GM18526 (cell line): ENCODE measurements around the gene EEPD1.

ENCODE experiments used
- POLR2A ChIP-seq: IDR thresholded peaks from 3 replicates; pipeline ENCODE4 v1.6.1; 2011; ENCODE audit not compliant: insufficient read length; ENCODE audit errors: extremely low read depth

The EEPD1 gene

DNA sequence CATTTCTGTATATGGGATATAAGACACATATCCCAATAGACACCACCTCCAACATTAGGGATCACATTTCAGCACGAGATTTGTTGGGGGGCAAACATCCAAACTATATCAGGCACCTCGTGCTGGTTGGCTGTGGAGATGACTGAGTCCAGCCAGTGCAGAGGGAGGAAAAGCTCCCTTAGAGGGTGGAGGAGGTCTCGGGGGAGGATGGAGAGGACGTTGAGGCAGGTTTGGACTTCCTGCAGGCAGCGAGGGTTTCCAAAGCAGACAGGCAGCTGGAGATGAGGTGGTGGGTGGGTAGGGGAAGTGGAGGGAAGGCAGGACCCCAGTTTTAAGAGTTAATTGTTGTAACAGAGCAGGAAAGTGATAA is 56.7 kb downstream of the EEPD1 start:
- TF ChIP-seq POLR2A = no peak

DNA sequence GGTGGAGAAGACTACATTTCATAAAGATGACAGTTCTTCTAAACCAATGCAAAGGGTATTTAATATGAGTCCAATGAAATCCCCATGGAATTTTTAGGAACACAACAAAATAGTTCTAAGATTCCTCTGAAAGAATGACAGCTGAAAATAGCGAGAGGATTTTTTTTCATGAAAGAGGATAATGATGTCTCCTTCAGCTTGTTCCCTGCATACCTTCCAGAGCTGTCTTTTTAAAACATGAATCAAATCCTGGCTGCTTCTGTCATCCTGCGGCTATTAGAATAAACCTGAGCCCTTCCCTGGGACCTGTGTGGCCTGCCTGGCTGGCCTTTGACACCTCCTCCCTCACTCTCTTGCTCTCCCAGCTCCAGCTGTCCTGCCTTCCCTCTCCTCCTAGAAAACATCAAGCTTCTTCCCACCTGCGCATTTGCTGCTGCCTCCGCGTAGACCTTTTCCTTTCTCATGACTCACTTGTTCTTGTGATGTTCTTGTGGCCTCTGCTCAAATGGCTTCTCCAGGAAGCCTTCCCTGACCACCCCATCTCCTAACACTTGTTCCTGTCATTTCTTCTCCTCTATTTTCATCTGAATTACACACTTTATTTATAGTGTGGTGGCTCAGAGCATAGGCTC is 57.4 kb downstream of the EEPD1 start:
- TF ChIP-seq POLR2A = no peak

- no peak for TF ChIP-seq POLR2A
These were observed 61.8 kb downstream of the EEPD1 start for GRCh38 chr7:36214608-36215456.

- no peak for TF ChIP-seq POLR2A
These were observed 62.4 kb downstream of the EEPD1 start for GRCh38 chr7:36215457-36215765.

DNA sequence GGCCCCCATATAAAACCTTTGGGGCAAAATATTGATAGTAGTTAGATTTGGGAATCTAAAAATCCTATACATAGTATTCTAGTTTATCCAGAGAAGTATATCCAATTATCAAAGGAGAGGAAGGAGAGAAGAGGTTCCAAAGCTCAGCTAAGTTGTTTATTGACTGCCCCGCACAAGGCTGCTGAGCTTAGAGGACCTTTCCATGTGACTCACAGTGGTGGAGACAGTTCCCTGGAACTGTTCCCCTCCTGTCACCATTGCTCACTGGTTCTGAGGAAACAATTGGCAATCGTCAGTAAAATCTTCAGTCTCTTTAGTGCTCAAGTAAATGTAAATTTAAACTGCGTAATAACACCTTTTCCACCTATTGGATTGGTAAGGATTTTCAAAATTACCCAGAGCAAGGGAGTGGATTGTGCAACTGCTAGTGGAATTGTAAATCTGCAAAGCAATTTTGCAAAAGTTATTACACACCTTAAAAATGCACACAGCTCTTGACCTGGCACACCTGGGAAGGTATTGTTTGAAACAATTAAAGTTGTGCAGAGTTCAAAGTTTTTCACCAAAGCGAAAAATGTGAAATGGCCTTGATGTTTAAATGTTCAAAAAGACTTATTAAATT is 63.1 kb downstream of the EEPD1 start:
- no peak for TF ChIP-seq POLR2A

DNA sequence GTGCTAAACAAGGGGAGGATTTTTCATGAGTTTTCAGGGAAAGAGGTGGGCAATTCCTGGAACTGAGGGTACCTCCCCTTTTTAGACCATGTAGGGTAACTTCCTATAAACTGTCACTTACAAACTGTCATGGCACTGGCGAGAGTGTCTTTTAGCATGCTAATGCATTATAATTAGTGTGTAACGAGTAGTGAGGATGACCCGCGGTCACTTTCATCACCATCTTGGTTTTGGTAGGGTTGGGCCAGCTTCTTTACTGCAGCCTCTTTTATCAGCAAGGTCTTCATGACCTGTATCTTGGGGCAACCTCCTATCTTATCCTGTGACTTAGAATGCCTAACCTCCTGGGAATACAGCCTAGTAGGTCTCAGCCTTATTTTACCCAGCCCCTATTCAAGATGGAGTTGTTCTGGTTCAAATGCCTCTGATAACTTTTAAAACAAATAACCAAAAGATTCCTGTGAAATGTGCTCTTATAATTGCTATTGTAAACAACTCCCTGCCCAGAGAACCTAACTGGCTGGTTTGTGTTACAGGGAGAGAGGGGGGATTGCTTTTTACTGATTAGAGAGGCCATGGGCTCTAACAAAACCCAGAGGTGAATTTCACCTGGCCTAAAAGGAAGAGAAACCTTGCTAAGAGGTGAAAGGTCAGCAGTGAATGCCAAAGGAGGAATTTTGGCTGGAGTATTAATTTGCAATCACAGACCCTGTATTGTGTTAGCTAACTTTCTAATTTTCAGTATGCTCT is 64.3 kb downstream of the EEPD1 start:
- TF ChIP-seq POLR2A = no peak

DNA sequence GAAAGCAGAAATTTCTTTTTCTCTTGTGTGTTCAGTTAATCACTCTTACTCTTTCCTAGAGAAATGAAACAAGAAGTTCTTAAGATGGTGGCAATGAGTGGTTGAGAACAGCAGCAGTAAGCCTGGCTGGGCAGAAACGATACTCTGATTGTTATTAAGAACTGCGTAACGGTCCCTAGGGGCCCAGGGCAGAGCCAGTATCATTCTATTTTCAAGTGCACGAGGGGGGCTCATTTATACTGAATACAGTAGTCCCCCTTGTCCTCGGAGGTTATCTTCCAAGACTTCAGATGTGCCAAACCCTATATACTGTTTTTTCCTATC is 64.9 kb downstream of the EEPD1 start:
- no peak for TF ChIP-seq POLR2A

DNA sequence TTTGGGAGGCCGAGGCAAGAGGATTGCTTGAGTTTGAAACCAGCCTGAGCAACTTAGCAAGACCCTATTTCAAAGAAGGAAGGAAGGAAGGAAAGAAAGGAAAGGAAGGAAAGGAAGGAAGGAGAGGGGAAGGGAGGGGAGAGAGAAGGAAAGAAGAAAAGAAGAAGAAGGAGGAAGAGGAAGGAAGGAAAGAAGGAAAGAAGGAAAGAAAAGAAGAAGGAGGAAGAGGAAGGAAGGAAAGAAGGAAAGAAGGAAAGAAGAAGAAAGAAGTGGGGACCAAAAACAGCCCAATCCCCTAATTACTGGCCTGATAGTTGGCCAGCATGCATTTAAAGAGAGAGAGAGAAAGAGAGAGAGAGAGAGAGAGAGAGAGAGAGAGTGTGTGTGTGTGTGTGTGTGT is 66.4 kb downstream of the EEPD1 start:
- TF ChIP-seq POLR2A = no peak

DNA sequence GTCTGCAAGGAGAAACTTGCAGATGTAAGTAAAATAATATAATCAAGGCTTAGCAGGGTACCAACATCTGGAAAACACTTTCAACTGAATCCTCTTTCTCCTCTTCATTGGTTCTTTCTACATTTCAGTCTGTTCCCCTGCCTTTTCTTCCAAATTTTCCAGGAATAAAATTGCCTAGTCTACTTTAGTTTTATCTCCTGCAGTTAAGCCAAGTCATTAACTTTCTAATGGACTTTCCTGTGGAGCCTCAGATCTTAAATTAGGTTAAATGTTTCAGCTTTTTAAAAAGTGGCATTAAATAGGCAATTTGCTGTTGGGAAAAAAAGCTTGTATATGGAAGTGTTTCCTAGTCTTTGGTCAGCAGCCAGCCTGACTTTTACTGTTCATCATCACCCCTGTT is 70.8 kb downstream of the EEPD1 start:
- TF ChIP-seq POLR2A = no peak

DNA sequence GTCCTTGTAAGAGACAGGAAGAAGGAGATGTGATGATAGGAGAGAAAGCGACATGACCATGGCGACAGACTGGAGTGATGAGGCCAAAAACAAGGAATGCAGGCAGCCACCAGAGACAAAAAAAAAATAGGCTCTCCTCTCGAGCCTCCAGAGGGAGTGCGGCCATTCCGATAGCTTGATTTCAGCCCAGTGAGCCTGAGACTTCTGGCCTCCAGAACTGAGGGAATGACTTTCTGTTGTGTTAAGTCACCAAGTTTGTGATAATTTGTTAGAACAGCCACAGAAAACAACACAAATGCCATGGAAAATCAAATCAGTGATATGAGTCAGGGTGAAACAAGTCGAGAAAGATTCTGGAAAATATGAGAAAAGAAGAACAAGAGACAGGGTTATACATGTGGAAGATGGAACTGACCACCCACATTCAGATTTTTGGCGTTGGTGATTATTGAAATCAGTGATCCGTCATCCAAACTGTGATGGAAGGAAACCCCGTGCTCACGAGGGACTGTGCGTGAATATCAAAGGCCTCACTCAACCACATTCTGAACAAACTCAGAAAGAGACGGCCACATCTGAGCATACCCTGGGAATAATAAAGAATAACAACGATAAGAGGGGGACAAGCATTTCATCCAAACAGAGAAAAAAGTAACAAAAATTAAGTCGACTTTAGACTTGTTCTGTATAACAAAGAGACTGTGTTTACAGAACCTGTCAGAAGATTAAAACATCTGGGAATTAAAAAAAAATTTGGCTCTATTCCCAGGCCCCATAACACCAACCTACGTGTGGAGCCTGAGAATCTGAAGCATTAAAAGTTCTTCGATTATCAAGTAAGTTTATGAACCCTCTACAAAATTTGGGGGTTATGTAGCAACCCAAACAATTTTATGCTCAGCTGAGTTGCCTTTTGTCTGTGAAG is 72.1 kb downstream of the EEPD1 start:
- TF ChIP-seq POLR2A = no peak

- no peak for TF ChIP-seq POLR2A
These were observed 73.1 kb downstream of the EEPD1 start for GRCh38 chr7:36226151-36226550.

GRCh38 chr7:36227223-36227622 is 74.2 kb downstream of the EEPD1 start:
- TF ChIP-seq POLR2A = no peak

DNA sequence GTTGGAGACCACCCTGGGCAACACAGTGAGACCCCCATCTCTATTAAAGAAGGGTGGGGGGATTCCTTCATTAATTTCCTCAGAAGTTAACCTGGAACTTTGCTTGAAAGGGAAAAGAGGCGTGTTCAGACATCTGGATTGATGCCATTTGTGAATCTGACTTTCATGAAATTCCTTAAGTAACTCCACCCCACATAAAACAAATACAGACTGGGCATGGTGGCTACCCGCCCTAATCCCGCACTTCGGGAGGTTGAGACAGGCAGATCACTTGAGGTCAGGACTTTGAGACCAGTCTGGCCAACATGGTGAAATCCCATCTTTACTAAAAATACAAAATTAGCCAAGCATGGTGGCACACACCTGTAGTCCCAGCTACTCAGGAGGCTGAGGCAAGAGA is 75.0 kb downstream of the EEPD1 start:
- TF ChIP-seq POLR2A = no peak

- TF ChIP-seq POLR2A = no peak
These were observed 78.4 kb downstream of the EEPD1 start for GRCh38 chr7:36231406-36231805.

- TF ChIP-seq POLR2A = no peak
These were observed 79.5 kb downstream of the EEPD1 start for GRCh38 chr7:36232555-36232954.
